NCI-H1930 (cell line): ENCODE results near the gene NECAP2.
"Not testable (repeated sequence)": the region's sequence is repeated elsewhere in the genome, so short reads cannot be mapped to it uniquely, and the experiment has no call there.

Experiments used
- DNase-seq, 2 experiments: peaks; one replicate each; lab custom pipeline; 2025; lab: John Stamatoyannopoulos, UW

NECAP2 gene

GRCh38 chr1:16497474-16497904 is 57.0 kb downstream of the NECAP2 start:
- not testable (repeated sequence) for DNase-seq

- not testable (repeated sequence) for DNase-seq
These were observed 57.5 kb downstream of the NECAP2 start for GRCh38 chr1:16498047-16498446.

GRCh38 chr1:16498573-16499413 is 58.3 kb downstream of the NECAP2 start:
- DNase-seq = peak; percentile 83 to 92

GRCh38 chr1:16500466-16500865 is 59.9 kb downstream of the NECAP2 start:
- not testable (repeated sequence) for DNase-seq

DNA sequence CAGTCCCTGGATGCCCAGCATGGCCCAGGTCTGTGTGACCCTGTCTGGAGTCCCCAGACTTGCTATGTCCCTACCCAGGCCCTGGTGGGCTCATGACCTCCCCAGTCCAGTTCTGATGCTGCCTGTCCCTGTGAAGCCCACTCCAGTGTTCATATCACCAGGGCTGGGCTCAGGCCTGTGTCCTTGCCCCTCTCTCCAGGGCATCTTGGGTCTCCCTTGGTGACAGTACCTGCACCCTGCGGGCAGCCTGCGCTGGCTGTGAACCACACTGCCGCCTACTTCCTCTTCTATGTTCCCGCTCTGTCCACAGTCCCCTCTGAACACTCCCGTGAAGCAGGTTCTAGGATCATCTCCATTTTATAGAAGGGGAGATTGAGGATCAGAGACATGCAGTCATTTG is 60.5 kb downstream of the NECAP2 start:
- DNase-seq = not testable (repeated sequence)

DNA sequence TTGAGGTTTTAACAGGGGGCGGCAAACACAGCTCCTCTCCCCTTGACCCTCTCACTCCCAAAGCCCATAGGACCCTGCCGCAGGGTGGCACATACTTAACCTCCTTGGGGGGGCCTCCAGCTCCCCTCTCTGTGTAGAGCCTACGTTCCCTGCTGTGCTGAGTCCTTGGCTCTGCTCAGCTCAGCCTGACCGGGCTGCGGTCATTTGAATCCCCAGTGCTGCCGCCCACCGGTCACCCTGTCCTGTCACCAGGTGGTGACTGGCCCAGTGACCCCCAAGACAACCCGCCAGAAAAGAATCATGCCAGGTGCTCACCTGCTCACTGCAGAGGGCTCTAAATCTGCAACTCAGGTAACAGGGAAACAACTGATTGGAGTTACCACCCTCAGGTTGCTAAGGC is 60.9 kb downstream of the NECAP2 start:
- DNase-seq = not testable (repeated sequence)

DNA sequence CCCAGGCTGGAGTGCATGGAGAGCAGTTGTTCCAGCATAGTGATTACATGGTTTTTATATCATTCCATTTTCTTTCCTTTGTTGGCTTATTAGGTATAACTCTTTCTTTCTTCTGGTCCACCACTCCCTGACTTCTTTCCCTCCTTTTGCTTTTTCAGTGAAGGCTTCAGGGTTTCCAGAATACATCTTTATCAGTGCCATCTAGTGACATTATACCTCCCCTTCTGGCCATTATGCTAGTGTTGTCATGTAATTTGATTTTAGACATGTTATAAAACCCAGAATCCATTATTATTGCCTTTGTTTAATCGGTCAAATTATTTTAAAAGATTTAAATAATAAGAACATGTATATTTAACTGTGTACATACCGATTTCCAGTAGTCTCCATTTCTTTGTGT is 63.0 kb downstream of the NECAP2 start:
- DNase-seq = no peak

DNA sequence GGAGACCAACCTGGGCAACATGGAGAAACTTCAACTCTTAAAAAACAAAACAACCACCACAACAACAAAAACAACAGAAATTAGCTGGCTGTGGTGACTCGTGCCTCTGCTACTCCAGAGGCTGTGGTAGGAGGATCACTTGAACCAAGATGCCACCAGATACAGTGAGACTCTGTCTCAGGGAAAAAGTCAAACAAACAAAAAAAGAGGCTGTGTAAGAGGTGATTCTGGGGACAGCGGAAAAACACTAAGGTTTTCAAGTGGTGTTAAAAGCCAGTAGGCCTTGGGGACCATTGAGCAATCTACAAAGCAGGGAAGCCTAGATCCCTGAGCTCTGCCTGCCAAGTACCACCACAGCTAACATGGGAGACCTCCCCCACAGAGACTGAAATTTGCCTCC is 65.3 kb downstream of the NECAP2 start:
- not testable (repeated sequence) for DNase-seq

GRCh38 chr1:16506364-16507136 is 66.0 kb downstream of the NECAP2 start:
- DNase-seq = not testable (repeated sequence)

- DNase-seq = not testable (repeated sequence)
These were observed 68.4 kb downstream of the NECAP2 start for GRCh38 chr1:16508861-16509445.
